Nephron progenitor cell (in vitro differentiated cells): ENCODE measurements around the gene LMNB1.
A peak's percentile ranks its signal among the peaks of the same experiment; 100 is the strongest.
"Not testable (repeated sequence)": the region's sequence is repeated elsewhere in the genome, so short reads cannot be mapped to it uniquely, and the experiment has no call there.

Experiments
- DNase-seq: peaks from one replicate; pipeline ENCODE4 v3.0.0; 2021
- H3K27ac Mint-ChIP-seq: 2 replicates; pipeline ENCODE4 v1.8.0; 2021; ENCODE audit warnings: mild to moderate bottlenecking, moderate library complexity, mixed read lengths
- H3K27me3 Mint-ChIP-seq: 2 replicates; pipeline ENCODE4 v1.8.0; 2021; ENCODE audit warnings: mild to moderate bottlenecking, low read depth, mixed read lengths; ENCODE audit not compliant: poor library complexity
- H3K36me3 Mint-ChIP-seq: 2 replicates; pipeline ENCODE4 v1.8.0; 2021; ENCODE audit warnings: low read depth, mixed read lengths
- H3K4me1 Mint-ChIP-seq: 2 replicates; pipeline ENCODE4 v1.8.0; 2021; ENCODE audit warnings: mixed read lengths
- H3K4me3 Mint-ChIP-seq: 2 replicates; pipeline ENCODE4 v1.8.0; 2021; ENCODE audit warnings: mild to moderate bottlenecking, moderate library complexity, mixed read lengths
- H3K9me3 Mint-ChIP-seq: 2 replicates; pipeline ENCODE4 v1.8.0; 2021; ENCODE audit warnings: mild to moderate bottlenecking, moderate library complexity, mixed read lengths
- TF ChIP-seq, protein P1 (sequence below): fragments of 200-600 bp; sonication (generic); IDR thresholded peaks from 2 replicates; pipeline ENCODE4 v1.5.0; 2021; ENCODE audit warnings: antibody characterized with exemption

The LMNB1 gene

DNA sequence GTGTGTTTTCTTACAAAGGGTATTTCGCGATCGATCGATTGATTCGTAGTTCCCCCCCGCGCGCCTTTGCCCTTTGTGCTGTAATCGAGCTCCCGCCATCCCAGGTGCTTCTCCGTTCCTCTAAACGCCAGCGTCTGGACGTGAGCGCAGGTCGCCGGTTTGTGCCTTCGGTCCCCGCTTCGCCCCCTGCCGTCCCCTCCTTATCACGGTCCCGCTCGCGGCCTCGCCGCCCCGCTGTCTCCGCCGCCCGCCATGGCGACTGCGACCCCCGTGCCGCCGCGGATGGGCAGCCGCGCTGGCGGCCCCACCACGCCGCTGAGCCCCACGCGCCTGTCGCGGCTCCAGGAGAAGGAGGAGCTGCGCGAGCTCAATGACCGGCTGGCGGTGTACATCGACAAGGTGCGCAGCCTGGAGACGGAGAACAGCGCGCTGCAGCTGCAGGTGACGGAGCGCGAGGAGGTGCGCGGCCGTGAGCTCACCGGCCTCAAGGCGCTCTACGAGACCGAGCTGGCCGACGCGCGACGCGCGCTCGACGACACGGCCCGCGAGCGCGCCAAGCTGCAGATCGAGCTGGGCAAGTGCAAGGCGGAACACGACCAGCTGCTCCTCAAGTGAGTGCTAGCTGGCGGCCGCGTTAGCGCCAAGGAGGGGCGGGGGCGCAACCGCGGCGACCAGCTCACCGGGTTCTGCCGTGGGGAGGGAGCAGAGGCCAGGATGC is 480 bp downstream of the LMNB1 start:
- H3K36me3 Mint-ChIP-seq: peaks cover 31% of the 10 kb centered on the region
- H3K4me3 Mint-ChIP-seq: peak overlapping the region; percentile 95
- peak overlapping the region; percentile 99 for H3K27ac Mint-ChIP-seq
- DNase-seq: peak; percentile 68
- TF ChIP-seq, protein P1, sequence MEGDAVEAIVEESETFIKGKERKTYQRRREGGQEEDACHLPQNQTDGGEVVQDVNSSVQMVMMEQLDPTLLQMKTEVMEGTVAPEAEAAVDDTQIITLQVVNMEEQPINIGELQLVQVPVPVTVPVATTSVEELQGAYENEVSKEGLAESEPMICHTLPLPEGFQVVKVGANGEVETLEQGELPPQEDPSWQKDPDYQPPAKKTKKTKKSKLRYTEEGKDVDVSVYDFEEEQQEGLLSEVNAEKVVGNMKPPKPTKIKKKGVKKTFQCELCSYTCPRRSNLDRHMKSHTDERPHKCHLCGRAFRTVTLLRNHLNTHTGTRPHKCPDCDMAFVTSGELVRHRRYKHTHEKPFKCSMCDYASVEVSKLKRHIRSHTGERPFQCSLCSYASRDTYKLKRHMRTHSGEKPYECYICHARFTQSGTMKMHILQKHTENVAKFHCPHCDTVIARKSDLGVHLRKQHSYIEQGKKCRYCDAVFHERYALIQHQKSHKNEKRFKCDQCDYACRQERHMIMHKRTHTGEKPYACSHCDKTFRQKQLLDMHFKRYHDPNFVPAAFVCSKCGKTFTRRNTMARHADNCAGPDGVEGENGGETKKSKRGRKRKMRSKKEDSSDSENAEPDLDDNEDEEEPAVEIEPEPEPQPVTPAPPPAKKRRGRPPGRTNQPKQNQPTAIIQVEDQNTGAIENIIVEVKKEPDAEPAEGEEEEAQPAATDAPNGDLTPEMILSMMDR: no peak
- H3K27me3 Mint-ChIP-seq: no peaks in the 10 kb centered on the region
- H3K9me3 Mint-ChIP-seq: peaks cover 26% of the 10 kb centered on the region
- H3K4me1 Mint-ChIP-seq: peaks cover 29% of the 10 kb centered on the region

DNA sequence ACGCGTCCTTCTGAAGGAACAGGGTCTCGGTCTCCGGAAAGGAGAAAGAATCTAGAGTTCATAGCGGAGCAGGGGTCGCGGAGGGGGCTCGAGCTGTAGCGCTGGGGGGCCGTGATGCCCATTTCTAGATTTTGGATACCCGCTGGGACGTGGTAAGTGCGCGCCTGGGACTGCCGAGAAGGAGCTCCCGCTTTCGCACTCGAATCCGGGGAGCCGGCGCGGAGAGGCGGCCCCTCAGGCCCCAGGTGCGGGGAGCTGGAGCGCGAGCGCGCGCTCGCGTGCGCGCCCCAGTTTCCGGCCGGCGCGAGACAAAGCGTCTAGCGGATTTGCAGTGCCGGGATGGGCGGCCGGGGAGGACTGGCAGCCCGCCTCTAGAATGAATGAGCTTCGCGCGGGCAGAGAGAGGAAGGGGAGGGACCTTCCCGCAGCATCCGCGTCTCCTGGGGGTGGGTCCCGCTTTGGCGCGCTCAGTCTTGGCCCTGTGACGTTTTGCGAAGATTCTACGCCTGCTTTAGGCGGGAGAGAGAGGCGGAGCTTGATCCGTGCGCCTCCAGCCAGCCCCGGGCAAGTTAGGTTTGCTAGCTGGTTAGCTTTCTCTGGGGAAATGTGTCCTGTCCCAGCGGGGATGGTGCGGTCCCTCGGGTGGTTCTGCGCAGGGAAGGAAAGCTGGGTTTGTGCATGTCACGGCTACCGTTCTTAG is 1.2 kb downstream of the LMNB1 start:
- DNase-seq: peak; percentile 85
- H3K36me3 Mint-ChIP-seq: peaks cover 36% of the 10 kb centered on the region
- H3K4me1 Mint-ChIP-seq: peaks cover 29% of the 10 kb centered on the region

GRCh38 chr5:126778675-126779403 is 1.9 kb downstream of the LMNB1 start:
- H3K36me3 Mint-ChIP-seq: peaks cover 43% of the 10 kb centered on the region
- peak overlapping the region; percentile 98 for H3K27ac Mint-ChIP-seq
- no peak for DNase-seq
- peak overlapping the region; percentile 95 for H3K4me3 Mint-ChIP-seq
- no peaks in the 10 kb centered on the region for H3K27me3 Mint-ChIP-seq
- H3K9me3 Mint-ChIP-seq: peaks cover 32% of the 10 kb centered on the region
- TF ChIP-seq, protein P1: no peak
- peaks cover 29% of the 10 kb centered on the region for H3K4me1 Mint-ChIP-seq

More for the DNA sequence above, 1.2 kb downstream of the LMNB1 start:
- TF ChIP-seq, protein P1: no peak
- Mint-ChIP-seq H3K27me3 (no peaks in the 10 kb centered on the region), H3K4me3 (peak overlapping the region; percentile 95), H3K9me3 (peaks cover 26% of the 10 kb centered on the region), H3K27ac (peak overlapping the region; percentile 98)

- DNase-seq: no peak
Observed at GRCh38 chr5:126780165-126780827, 3.4 kb downstream of the LMNB1 start.

GRCh38 chr5:126788409-126788808 is 11.5 kb downstream of the LMNB1 start:
- not testable (repeated sequence) for H3K4me3 Mint-ChIP-seq, DNase-seq, H3K27me3 Mint-ChIP-seq
- peak overlapping the region; percentile 39 for H3K27ac Mint-ChIP-seq
- H3K9me3 Mint-ChIP-seq: peaks cover 24% of the 10 kb centered on the region
- H3K4me1 Mint-ChIP-seq: peaks cover 24% of the 10 kb centered on the region
- H3K36me3 Mint-ChIP-seq: peaks cover 70% of the 10 kb centered on the region

More at GRCh38 chr5:126780165-126780827, 3.4 kb downstream of the LMNB1 start:
- Mint-ChIP-seq H3K27ac (no peak overlapping the region), H3K27me3 (no peaks in the 10 kb centered on the region), H3K4me3 (peak overlapping the region; percentile 95), H3K4me1 (peaks cover 28% of the 10 kb centered on the region), H3K36me3 (peaks cover 44% of the 10 kb centered on the region), H3K9me3 (peaks cover 32% of the 10 kb centered on the region)
- TF ChIP-seq, protein P1: peak; percentile 38

- Mint-ChIP-seq H3K4me1 (peaks cover 9% of the 10 kb centered on the region), H3K27me3 (no peaks in the 10 kb centered on the region), H3K9me3 (peaks cover 34% of the 10 kb centered on the region), H3K27ac (peak overlapping the region; percentile 79), H3K36me3 (peaks cover 88% of the 10 kb centered on the region), H3K4me3 (no peak overlapping the region)
- DNase-seq: no peak
- TF ChIP-seq, protein P1: no peak
Observed at GRCh38 chr5:126793097-126793496, 16.2 kb downstream of the LMNB1 start.

DNA sequence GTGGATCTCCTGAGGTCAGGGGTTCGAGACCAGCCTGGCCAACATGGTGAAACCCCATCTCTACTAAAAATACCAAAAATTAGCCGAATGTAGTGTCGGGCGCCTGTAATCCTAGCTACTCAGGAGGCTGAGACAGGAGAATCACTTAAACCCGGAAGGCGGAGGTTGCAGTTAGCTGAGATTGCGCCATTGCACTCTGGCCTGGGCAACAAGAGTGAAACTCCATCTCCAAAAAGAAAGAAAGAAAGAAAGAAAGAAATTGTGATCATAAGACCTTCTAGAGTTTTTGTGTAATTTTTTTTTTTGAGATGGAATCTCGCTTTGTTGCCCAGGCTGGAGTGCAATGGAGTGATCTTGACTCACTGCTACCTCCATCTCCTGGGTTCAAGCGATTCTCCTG is 16.7 kb downstream of the LMNB1 start:
- Mint-ChIP-seq H3K27ac (peak overlapping the region; percentile 91), H3K36me3 (peaks cover 88% of the 10 kb centered on the region), H3K9me3 (peaks cover 35% of the 10 kb centered on the region)
- not testable (repeated sequence) for DNase-seq, H3K4me3 Mint-ChIP-seq, H3K27me3 Mint-ChIP-seq, H3K4me1 Mint-ChIP-seq
